Stomach (tissue), 4 donors: ENCODE data around the gene FAM72B.
"Not testable (repeated sequence)": the region's sequence is repeated elsewhere in the genome, so short reads cannot be mapped to it uniquely, and the experiment has no call there.

ENCODE experiments used
- CTCF ChIP-seq, 7 experiments: fragments of 450-650 bp in 4 of 7; fragments of 200-600 bp in 3 of 7; sonication (generic) in 3 of 7; IDR thresholded peaks; one replicate each; pipeline ENCODE4 v1.5.1; 2016 to 2019; ENCODE audit warnings: antibody characterized with exemption in 7 of 7, control low read depth in 2 of 7, mild to moderate bottlenecking in 1 of 7
- EP300 ChIP-seq: sonication (generic); formaldehyde crosslinking; IDR thresholded peaks from one replicate; pipeline ENCODE4 v1.6.1; 2017; ENCODE audit warnings: antibody characterized with exemption
- POLR2A ChIP-seq, 4 donors: fragments of 450-650 bp; IDR thresholded peaks; one replicate each; pipeline ENCODE4 v1.6.1; 2016; ENCODE audit warnings: antibody characterized with exemption in 4 of 4, control low read depth in 2 of 4, mild to moderate bottlenecking in 1 of 4, moderate library complexity in 1 of 4
- POLR2AphosphoS5 ChIP-seq, 3 donors: sonication (generic); formaldehyde crosslinking; IDR thresholded peaks; one replicate each; pipeline ENCODE4 v1.6.1; 2016; ENCODE audit warnings: antibody characterized with exemption in 3 of 3

- not testable (repeated sequence) for TF ChIP-seq CTCF (IDR thresholded peaks at IDR 0.05); EP300; POLR2AphosphoS5 (IDR thresholded peaks at IDR 0.05); POLR2A (IDR thresholded peaks at IDR 0.05)
These were observed 15.9 kb downstream of the FAM72B start for GRCh38 chr1:121168152-121168668.
